Heart right ventricle (tissue), 16 donors: Measurements from ENCODE around the gene GFAP. TPM values are rescaled to one million over a fixed set of nuclear protein-coding genes. Genes with fewer than 3 reads are reported as not detected.
A peak's percentile ranks its signal among the peaks of the same experiment; 100 is the strongest.
"Not testable (repeated sequence)": the region's sequence is repeated elsewhere in the genome, so short reads cannot be mapped to it uniquely, and the experiment has no call there.

Experiments
- ATAC-seq, 8 donors: fragments of 200-7000 bp; cut with Tn5 transposase; one replicate each; pipeline ENCODE4 v1.9.1; 2020; ENCODE audit warnings: mild to moderate bottlenecking in 8 of 8, moderate library complexity in 8 of 8, moderate number of reproducible peaks in 1 of 8
- DNase-seq, 2 donors: peaks; one replicate each; pipeline ENCODE4 v3.0.0-alpha.2; 2020
- H3K27ac ChIP-seq, 10 donors: fragments of 200-600 bp; sonication (generic) in 2 of 10; one replicate each; pipeline versions ENCODE4 v1.5.0 to v1.8.0; 2020 to 2022; ENCODE audit warnings: mild to moderate bottlenecking in 3 of 10
- H3K27me3 ChIP-seq, 7 donors: fragments of 200-600 bp; one replicate each; pipeline ENCODE4 v1.8.0; 2021 to 2022; ENCODE audit warnings: mild to moderate bottlenecking in 2 of 7
- H3K36me3 ChIP-seq, 9 donors: fragments of 200-600 bp; sonication (generic) in 1 of 9; one replicate each; pipeline versions ENCODE4 v1.5.0 to v1.8.0; 2020 to 2022; ENCODE audit warnings: mild to moderate bottlenecking in 2 of 9
- H3K4me1 ChIP-seq, 9 donors: fragments of 200-600 bp; sonication (generic) in 1 of 9; one replicate each; pipeline versions ENCODE4 v1.5.0 to v1.8.0; 2020 to 2022; ENCODE audit warnings: mild to moderate bottlenecking in 4 of 9
- H3K4me3 ChIP-seq, 10 donors: fragments of 200-600 bp; sonication (generic) in 2 of 10; one replicate each; pipeline versions ENCODE4 v1.5.0 to v1.8.0; 2020 to 2022; ENCODE audit warnings: mild to moderate bottlenecking in 7 of 10, moderate library complexity in 2 of 10
- H3K9me3 ChIP-seq, 11 donors: fragments of 200-600 bp in 10 of 11; sonication (generic) in 2 of 11; one replicate each; pipeline versions ENCODE4 v1.5.0 to v1.8.0; 2013 to 2022; ENCODE audit warnings: mild to moderate bottlenecking in 2 of 11, control low read depth in 1 of 11, moderate library complexity in 1 of 11
- WGBS, 2 donors: extraction: QIAGEN DNeasy Blood & Tissue Kit; methylation state at CpG; one replicate each; pipeline ENCODE4 v1.1.7; 2013; ENCODE audit warnings: inconsistent platforms in 1 of 2; 5-methylcytosine and 5-hydroxymethylcytosine counted together
- intact Hi-C, 10 donors: fragments of 100-400 bp; cut with DNase I; formaldehyde crosslinking; loops; one replicate each; pipeline versions ENCODE4 v1.11.1 to v1.14.2; 2022
- polyA plus RNA-seq, 2 donors: library from polyadenylated mRNA; stranded (reverse); fragments of 200-250 nt; gene quantifications; one replicate each; pipeline ENCODE4 v1.2.3, GENCODE V29; 2013
- total RNA-seq, 10 donors: library from RNA; stranded (reverse); fragmentation: NEBNext Ultra II Directional in 3 of 10; extraction: Animal tissue kit (Norgen Biotek cat#: 25700) in 3 of 10; gene quantifications; one replicate each; pipeline versions ENCODE4 v1.2.1 to v1.2.4, GENCODE V29; 2021 to 2023
- TF ChIP-seq, protein P1 (sequence below), 9 donors: fragments of 200-600 bp; sonication (generic) in 2 of 9; IDR thresholded peaks; one replicate each; pipeline versions ENCODE4 v1.5.0 to v1.8.0; 2021 to 2022; ENCODE audit warnings: antibody characterized with exemption in 9 of 9, mild to moderate bottlenecking in 5 of 9, moderate library complexity in 1 of 9
- donor health status: Arrhythmogenic right ventricular cardiomyopathy.
- donor health status: ischemic (EF 13 %, LVEDD 7.1; RV severe dilation, severe dysfunction).
- donor health status: healthy with polysubstance abuse.
- donor health status: DM: no; HTN: yes; CAD: no.
- donor health status: DM: no; HTN: no; CAD: no.
- donor health status: ischemic (EF 25% LVEDD 6.9; RV normal size, moderate dysfunction).
- donor health status: ischemic (EF 25% LVEDD 5.7; RV mildly dilated, moderate dysfunction).
- donor health status: healthy.
- donor health status: DM: yes; HTN: yes; CAD: no.
- donor health status: Ischemic cardiomyopathy.
- donor health status: ischemic (EF 35%, LVEDD 5.7; RV mildly dilated, moderate dysfunction).
- donor health status: nonischemic (EF 11% LVEDD 7.7; RV severe dilation, severe dysfunction).
- donor health status: DM: yes; HTN: yes; CAD: no.
- donor health status: PGD.
- donor health status: ischemic (EF 29% LVEDD 5.4; RV normal size, mild dysfunction).
- donor health status: nonischemic (EF 23%, LVEDD 6.1; RV moderate dilation, normal function).

The GFAP gene
- total and polyA plus RNA-seq, 12 donors: 2.1 to 8.6 (median 7.1) TPM

DNA sequence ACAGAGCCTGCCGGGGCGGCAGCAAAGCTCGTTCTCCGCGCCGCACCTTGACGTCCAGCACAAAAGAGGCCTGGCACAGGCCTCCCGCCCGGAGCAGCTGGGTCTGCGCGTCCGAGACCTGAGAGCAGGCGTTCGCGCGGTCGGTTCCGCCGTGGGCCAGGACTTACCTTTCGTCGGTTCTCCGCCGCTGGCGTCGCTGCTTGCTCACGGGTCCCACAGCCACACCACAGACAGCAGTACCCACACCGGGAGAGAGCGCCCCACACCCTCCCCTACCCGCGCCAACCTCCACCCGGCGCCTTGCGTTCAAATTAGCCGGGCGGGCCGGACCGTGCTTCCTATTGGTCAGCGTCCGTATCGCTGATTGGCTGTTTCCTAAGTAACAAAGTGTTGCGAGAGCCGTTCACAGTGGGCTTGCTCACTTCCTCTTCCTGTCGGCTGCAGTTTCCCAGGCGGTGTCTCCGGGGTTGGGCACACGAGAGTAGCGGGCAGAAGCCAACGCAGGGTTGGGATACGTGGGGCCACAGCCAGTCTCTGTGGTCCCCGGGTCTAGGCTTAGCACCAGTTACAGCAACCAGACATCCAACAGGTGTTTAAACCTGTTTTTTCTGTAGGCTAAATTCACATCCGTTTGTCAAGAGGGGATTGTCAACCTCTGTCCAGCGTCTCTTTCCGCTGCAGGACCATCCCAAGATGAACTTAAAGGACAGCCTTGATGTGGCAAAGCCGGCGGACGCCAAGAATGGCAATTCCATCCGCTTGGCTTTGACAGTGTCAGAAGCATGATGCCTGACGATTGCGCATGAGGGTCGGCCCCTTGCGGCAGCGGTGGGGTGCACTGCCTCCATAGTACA, 32.4 kb upstream of the GFAP start, which contains the start of gene KIF18B:
TSS of gene KIF18B (minus strand) at position 313 of the 854 bp plus-strand sequence. CDS start 11,429 bp downstream, outside the sequence.
- H3K27ac ChIP-seq: peak within 1 kb of the TSS in 9 of 10 donors; percentile 6 to 77 (median 51)
- H3K9me3 ChIP-seq: no peaks in the 10 kb centered on the region
- peaks cover 0 to 15% (median 10%) of the 10 kb centered on the region in 9 donors for H3K4me1 ChIP-seq
- H3K27me3 ChIP-seq: peaks cover 0 to 3% (median 0%) of the 10 kb centered on the region in 7 donors
- DNase-seq (peak; percentile 87 to 91), ATAC-seq (peak; percentile 96 to 100 (median 100))
- peak within 1 kb of the TSS; percentile 39 to 73 (median 55) for H3K4me3 ChIP-seq
- H3K36me3 ChIP-seq: no peaks in the 10 kb centered on the region
- WGBS, 2 donors: 1 to 2% methylated on average over 62 of the region's 62 CpGs
- TF ChIP-seq, protein P1, sequence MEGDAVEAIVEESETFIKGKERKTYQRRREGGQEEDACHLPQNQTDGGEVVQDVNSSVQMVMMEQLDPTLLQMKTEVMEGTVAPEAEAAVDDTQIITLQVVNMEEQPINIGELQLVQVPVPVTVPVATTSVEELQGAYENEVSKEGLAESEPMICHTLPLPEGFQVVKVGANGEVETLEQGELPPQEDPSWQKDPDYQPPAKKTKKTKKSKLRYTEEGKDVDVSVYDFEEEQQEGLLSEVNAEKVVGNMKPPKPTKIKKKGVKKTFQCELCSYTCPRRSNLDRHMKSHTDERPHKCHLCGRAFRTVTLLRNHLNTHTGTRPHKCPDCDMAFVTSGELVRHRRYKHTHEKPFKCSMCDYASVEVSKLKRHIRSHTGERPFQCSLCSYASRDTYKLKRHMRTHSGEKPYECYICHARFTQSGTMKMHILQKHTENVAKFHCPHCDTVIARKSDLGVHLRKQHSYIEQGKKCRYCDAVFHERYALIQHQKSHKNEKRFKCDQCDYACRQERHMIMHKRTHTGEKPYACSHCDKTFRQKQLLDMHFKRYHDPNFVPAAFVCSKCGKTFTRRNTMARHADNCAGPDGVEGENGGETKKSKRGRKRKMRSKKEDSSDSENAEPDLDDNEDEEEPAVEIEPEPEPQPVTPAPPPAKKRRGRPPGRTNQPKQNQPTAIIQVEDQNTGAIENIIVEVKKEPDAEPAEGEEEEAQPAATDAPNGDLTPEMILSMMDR (IDR thresholded peaks at IDR 0.05): no peak
- intact Hi-C loops: no loop called here

- DNase-seq, H3K27me3 ChIP-seq, H3K4me3 ChIP-seq, intact Hi-C loops, H3K27ac ChIP-seq, ATAC-seq, H3K9me3 ChIP-seq, H3K36me3 ChIP-seq: not testable (repeated sequence)
- peaks cover 0 to 21% (median 10%) of the 10 kb centered on the region in 9 donors for H3K4me1 ChIP-seq
- whole genome bisulfite sequencing, 2 donors: 96 to 97% methylated on average over 9 to 10 of the region's 10 CpGs
These were observed 30.4 kb upstream of the GFAP start for GRCh38 chr17:44945652-44946051.

- Histone ChIP-seq H3K36me3 (peaks cover 0 to 10% (median 0%) of the 10 kb centered on the region in 9 donors), H3K4me3 (no peak overlapping the region), H3K27ac (no peak overlapping the region), H3K9me3 (peaks cover 0 to 9% (median 0%) of the 10 kb centered on the region in 11 donors), H3K4me1 (peaks cover 0 to 19% (median 11%) of the 10 kb centered on the region in 9 donors), H3K27me3 (peaks cover 0 to 3% (median 0%) of the 10 kb centered on the region in 7 donors)
- DNase-seq (no peak), ATAC-seq (no peak)
- WGBS, 2 donors: 66 to 82% methylated on average over 4 of the region's 4 CpGs
- TF ChIP-seq, protein P1 (IDR thresholded peaks at IDR 0.05): no peak
- intact Hi-C loops: no loop called here
These were observed 27.2 kb upstream of the GFAP start for GRCh38 chr17:44942456-44942855.

DNA sequence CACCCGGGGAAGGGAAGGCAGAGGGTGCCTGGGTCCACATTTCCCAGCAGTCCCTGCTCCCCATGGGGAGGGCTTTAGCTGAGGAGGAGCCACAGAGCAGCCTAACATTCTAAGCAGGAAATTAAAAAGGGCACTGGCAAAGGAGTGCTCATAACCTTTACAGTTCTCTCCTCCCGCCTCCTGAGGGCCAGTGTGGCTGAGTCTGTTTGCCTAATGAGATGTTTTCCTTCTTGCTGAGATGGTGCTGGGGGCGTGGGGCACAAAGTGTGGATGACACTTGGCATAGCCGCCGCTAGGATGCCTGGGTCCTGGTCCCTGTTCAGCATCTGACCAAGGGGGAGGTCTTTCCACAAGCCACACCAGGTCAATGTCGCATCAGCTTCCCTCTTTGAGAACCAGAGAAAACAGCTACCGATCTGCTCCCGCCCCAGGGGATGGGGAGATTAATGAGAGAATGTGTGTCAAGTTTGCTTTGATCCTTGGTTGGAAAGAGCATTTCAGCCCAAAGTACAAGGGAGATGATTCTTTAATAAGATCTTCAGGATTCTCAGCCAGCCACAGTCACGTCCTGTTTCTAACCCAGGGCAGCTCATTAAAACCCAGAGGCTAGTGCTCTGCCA, 26.5 kb upstream of the GFAP start:
- no peak for DNase-seq
- Histone ChIP-seq H3K27me3 (peaks cover 0 to 3% (median 0%) of the 10 kb centered on the region in 7 donors), H3K4me1 (peaks cover 0 to 13% (median 6%) of the 10 kb centered on the region in 9 donors), H3K36me3 (peaks cover 0 to 10% (median 0%) of the 10 kb centered on the region in 9 donors), H3K4me3 (no peak overlapping the region), H3K27ac (no peak overlapping the region), H3K9me3 (peaks cover 0 to 9% (median 0%) of the 10 kb centered on the region in 11 donors)
- 85% methylated on average over 9 of the region's 9 CpGs for WGBS, 2 donors
- TF ChIP-seq, protein P1 (IDR thresholded peaks at IDR 0.05): no peak
- intact Hi-C loops: no loop called here
- ATAC-seq: peak in 1 of 8 donors; percentile 13
